ENCODE data around the gene ZNF692.
"Not testable (repeated sequence)": the region's sequence is repeated elsewhere in the genome, so short reads cannot be mapped to it uniquely, and the experiment has no call there.

Gene ZNF692

DNA sequence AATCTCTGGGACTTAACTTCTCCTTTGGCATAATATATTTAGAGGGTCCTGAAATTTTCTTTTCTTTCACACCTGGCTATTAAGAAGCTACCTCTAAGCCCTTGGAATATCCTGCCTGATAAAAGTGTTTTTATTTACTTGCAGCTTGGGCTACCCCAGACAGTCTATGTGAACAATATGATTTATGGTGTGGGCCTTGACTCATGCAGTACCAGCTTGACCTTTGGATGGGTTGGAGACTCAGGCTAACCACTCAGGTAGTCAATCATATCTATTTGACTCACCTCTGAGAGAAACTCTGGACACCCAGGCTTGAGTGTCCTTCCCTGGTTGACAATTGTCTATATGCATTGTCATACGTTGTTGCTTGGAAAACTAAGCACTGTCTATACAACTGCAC, 33.7 kb upstream of the ZNF692 start:
- Histone ChIP-seq H3K4me1 (ENCODE audit: insufficient read depth, low read length) (no peaks in the 10 kb centered on the region), H3K36me3 (ENCODE audit: insufficient read depth, low read depth, low read length) (no peaks in the 10 kb centered on the region), H3K27ac (ENCODE audit: low read length) (no peak overlapping the region), H3K4me3 (ENCODE audit: low read length) (no peak overlapping the region), H3K27me3 (ENCODE audit: insufficient read depth, low read length) (0 out of 2 replicates have a peak, but pooled peaks cover 4% of the 10 kb centered on the region), H3K9ac (ENCODE audit: low read depth, low read length) (no peak overlapping the region), H3K9me3 (ENCODE audit: insufficient read depth, low read depth, low read length) (no peaks in the 10 kb centered on the region)

DNA sequence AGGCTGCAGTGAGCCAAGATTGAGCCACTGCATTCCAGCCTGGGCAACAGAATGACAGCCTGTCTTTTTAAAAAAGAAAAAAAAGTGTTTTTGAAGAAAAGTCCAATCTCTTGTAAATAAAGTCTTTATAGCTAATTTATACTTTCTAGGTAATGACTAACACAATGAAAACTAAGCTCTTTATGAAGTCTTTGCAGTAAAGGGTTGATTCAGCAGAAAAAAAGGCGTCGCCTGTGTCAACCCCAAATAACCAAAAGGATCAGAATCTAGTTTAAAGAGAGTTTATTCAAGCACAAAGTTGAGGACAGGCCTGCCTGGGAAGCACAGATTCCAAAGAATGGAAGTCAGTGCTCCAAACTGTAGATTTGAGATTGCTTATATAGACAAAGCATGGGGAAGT, 32.9 kb upstream of the ZNF692 start:
- Histone ChIP-seq H3K27me3 (ENCODE audit: insufficient read depth, low read length) (0 out of 2 replicates have a peak, but pooled peaks cover 4% of the 10 kb centered on the region), H3K27ac (ENCODE audit: low read length) (no peak overlapping the region), H3K36me3 (ENCODE audit: insufficient read depth, low read depth, low read length) (no peaks in the 10 kb centered on the region), H3K4me1 (ENCODE audit: insufficient read depth, low read length) (no peaks in the 10 kb centered on the region; the same call in 1 of the 2 replicates), H3K9me3 (ENCODE audit: insufficient read depth, low read depth, low read length) (no peaks in the 10 kb centered on the region), H3K9ac (ENCODE audit: low read depth, low read length) (no peak overlapping the region), H3K4me3 (ENCODE audit: low read length) (no peak overlapping the region)

DNA sequence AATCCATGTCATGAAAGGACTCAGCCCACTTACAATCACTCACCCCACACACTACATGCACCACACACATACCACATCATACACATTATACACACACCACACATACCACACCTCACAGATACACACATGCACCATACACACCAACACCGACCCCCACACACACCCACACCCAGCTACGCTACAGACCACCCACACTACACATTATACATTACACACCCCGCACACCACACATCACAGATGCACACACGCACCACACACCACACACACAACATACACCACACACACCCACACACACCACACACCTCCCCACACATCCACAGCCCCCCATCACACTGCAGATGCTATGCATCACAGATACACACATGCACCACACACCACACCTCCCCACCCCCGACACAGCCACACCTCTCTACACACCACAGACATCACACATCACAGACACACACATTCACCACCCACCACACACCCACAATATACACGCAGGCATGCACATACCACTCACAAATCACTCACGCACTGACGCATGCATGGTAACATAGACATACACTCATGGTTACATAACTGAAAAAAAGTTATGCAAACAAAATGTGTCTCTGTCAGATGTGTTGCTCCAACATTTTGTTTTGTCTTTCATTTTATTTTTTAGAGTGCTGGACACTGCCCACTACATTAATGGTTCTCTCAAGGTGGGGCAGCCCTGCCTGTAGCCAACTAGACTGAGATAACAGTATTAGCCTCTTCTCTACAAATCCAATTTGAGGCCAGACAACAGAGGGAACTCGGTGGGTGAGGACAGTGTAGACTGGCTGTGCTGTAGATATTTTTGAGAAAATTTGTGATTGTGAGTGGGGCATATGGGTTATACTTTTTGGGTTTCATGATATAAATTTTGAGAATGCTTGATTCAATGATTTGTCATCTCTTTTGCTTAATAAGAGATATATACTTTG, 31.9 kb upstream of the ZNF692 start:
- H3K9me3 ChIP-seq (ENCODE audit: insufficient read depth, low read depth, low read length), result no peaks in the 10 kb centered on the region
- 0 out of 2 replicates have a peak, but pooled peaks cover 4% of the 10 kb centered on the region for H3K27me3 ChIP-seq (ENCODE audit: insufficient read depth, low read length)
- H3K36me3 ChIP-seq (ENCODE audit: insufficient read depth, low read depth, low read length), result no peaks in the 10 kb centered on the region
- H3K4me1 ChIP-seq (ENCODE audit: insufficient read depth, low read length), result peaks cover 2% of the 10 kb centered on the region; the same call in 1 of the 2 replicates
- no peak overlapping the region for H3K9ac ChIP-seq (ENCODE audit: low read depth, low read length)
- no peak overlapping the region for H3K4me3 ChIP-seq (ENCODE audit: low read length)
- H3K27ac ChIP-seq (ENCODE audit: low read length), result no peak overlapping the region

DNA sequence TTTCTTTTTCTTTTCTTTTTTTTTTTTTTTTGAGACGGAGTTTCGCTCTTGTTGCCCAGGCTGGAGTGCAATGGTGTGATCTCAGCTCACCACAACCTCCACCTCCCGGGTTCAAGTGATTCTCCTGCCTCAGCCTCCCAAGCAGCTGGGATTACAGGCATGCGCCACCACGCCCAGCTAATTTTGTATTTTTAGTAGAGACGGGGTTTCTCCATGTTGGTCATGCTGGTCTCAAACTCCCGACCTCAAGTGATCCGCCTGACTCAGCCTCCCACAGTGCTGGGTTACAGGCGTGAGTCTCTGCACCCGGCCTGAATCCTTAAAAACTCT, 31.0 kb upstream of the ZNF692 start:
- H3K9ac ChIP-seq (ENCODE audit: low read depth, low read length); H3K36me3 ChIP-seq (ENCODE audit: insufficient read depth, low read depth, low read length); H3K27ac ChIP-seq (ENCODE audit: low read length); H3K27me3 ChIP-seq (ENCODE audit: insufficient read depth, low read length); H3K4me1 ChIP-seq (ENCODE audit: insufficient read depth, low read length); H3K9me3 ChIP-seq (ENCODE audit: insufficient read depth, low read depth, low read length); H3K4me3 ChIP-seq (ENCODE audit: low read length): not testable (repeated sequence)

DNA sequence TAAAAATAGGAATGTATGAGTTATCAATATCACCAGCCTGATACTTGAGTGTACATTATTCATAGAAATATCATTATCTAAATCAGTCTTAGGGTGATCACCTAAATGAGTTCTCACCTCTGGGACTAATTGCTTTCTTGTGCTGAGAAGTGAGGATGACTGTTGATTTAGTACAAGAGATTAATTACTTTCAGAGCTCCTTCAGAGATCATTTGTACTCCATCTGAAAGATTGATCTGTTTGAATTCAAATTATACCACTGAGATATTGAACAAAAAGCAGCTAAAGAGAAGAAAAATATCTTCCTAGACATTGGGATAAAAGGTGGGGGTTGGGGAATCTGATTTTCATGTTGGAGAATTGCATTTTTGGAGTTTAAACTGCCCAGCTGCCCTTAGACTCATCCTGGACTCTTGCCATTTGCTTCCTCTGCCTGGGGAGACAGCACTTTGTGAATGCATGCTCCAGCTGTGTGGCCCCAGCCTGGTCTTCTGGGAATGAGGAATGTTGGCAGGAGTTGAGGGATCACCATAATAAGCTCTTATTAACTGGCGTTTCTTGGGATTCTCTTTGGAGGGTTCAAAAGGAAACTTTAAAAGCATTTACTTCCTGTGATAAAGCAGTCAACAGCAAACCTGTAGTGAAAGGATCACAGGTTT, 27.5 kb upstream of the ZNF692 start:
- Histone ChIP-seq H3K36me3 (ENCODE audit: insufficient read depth, low read depth, low read length) (no peaks in the 10 kb centered on the region), H3K9me3 (ENCODE audit: insufficient read depth, low read depth, low read length) (no peaks in the 10 kb centered on the region), H3K4me3 (ENCODE audit: low read length) (no peak overlapping the region), H3K4me1 (ENCODE audit: insufficient read depth, low read length) (peaks cover 8% of the 10 kb centered on the region; the same call in 1 of the 2 replicates), H3K27me3 (ENCODE audit: insufficient read depth, low read length) (no peaks in the 10 kb centered on the region), H3K27ac (ENCODE audit: low read length) (no peak overlapping the region), H3K9ac (ENCODE audit: low read depth, low read length) (peak overlapping the region; percentile 8; the same call in 1 of the 2 replicates)

DNA sequence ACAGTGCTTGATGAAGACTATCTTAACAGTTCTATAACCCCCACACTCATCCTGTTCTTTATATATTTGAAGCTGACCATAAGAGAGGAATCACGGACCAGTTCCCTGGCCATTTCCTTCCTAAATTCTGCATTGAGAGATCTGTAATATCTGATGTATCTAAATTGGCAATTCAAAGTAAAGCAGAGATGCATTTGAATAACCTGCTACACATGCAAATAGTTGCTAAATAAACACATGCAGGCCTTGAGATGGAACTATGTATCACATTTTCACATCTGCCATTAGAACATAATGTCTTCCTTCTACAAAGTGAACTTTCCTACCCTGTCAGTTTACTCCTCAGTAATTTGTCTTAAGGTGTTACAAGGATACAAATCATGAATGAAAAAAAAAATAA, 26.8 kb upstream of the ZNF692 start:
- H3K27me3 ChIP-seq (ENCODE audit: insufficient read depth, low read length), result no peaks in the 10 kb centered on the region
- no peak overlapping the region for H3K4me3 ChIP-seq (ENCODE audit: low read length)
- H3K4me1 ChIP-seq (ENCODE audit: insufficient read depth, low read length), result peaks cover 8% of the 10 kb centered on the region; the same call in 1 of the 2 replicates
- no peaks in the 10 kb centered on the region for H3K36me3 ChIP-seq (ENCODE audit: insufficient read depth, low read depth, low read length)
- no peak overlapping the region for H3K27ac ChIP-seq (ENCODE audit: low read length)
- no peak overlapping the region for H3K9ac ChIP-seq (ENCODE audit: low read depth, low read length)
- H3K9me3 ChIP-seq (ENCODE audit: insufficient read depth, low read depth, low read length), result no peaks in the 10 kb centered on the region

DNA sequence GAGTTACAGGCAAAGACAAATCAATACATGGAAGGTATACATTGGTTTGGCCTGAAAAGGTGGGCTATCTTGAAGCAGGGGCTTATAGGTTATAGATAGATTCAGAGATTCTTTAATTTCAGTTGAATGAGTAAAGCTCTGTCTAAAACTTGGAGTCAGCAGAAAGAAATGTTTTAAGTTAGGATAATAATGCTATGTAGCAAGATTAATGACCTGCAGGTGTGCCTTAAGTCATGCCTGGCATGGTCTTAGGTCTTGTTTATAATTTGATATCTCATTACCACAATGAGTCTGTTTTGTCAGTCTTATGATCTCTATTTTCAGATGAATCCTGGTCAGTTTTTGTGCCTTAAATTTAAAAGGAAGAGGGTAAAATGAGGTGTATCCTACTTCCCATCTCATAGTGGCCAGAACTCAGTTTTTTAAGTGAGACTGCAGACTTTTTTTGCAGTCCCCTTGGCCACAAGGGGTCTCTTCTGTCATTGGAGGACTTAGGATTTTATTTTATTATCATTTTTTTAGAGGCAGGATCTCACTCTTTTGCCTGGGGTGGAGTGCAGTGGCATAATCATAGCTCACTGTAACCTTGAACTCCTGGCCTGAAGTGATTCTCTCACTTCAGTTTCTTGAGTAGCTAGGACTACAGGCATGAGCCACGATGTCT, 25.9 kb upstream of the ZNF692 start:
- H3K4me1 ChIP-seq (ENCODE audit: insufficient read depth, low read length), result peaks cover 8% of the 10 kb centered on the region; the same call in 1 of the 2 replicates
- no peak overlapping the region for H3K27ac ChIP-seq (ENCODE audit: low read length)
- no peaks in the 10 kb centered on the region for H3K9me3 ChIP-seq (ENCODE audit: insufficient read depth, low read depth, low read length)
- no peaks in the 10 kb centered on the region for H3K27me3 ChIP-seq (ENCODE audit: insufficient read depth, low read length)
- H3K9ac ChIP-seq (ENCODE audit: low read depth, low read length), result no peak overlapping the region
- H3K36me3 ChIP-seq (ENCODE audit: insufficient read depth, low read depth, low read length), result no peaks in the 10 kb centered on the region
- H3K4me3 ChIP-seq (ENCODE audit: low read length), result no peak overlapping the region

DNA sequence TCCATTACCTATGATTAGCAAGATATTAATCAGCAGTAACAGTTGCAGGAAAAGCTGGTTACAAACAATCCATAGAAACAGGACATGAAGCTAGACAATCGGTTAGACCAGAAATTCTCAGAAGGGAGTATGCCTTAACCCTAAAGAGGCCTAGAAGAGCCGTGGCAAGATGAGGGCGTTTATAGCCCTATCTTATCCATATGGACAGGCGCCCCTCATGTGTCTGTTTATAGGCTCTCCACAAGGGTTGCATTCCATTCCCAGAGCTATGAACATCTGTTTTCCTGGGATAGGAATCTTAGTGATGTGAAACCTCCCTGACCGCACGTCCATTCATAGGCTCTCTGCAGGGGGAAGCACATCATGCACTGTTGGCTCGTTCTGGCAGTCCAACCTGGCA, 23.5 kb upstream of the ZNF692 start:
- H3K9ac ChIP-seq (ENCODE audit: low read depth, low read length); H3K27me3 ChIP-seq (ENCODE audit: insufficient read depth, low read length): not testable (repeated sequence)

DNA sequence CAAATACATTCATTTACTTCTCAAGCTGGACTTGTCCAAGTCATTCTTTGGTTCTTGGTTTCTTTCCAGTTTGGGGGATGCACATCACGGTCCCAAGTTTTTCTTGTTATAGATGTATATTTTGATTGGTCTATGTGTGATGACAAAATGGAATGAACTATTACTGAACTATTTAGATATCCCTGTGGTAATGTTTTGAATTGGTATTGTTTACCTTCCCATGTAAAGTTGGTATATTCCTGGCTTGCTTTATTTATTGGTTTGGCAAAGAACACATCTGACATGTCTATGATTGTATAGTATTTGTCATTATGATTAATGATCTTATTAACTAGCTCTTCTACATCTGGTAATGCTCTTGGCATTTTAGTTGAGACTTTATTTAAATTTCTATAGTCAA, 22.4 kb upstream of the ZNF692 start:
- Histone ChIP-seq H3K4me3 (ENCODE audit: low read length) (no peak overlapping the region), H3K9me3 (ENCODE audit: insufficient read depth, low read depth, low read length) (no peaks in the 10 kb centered on the region), H3K36me3 (ENCODE audit: insufficient read depth, low read depth, low read length) (no peaks in the 10 kb centered on the region), H3K9ac (ENCODE audit: low read depth, low read length) (no peak overlapping the region), H3K27ac (ENCODE audit: low read length) (no peak overlapping the region), H3K27me3 (ENCODE audit: insufficient read depth, low read length) (no peaks in the 10 kb centered on the region), H3K4me1 (ENCODE audit: insufficient read depth, low read length) (peaks cover 6% of the 10 kb centered on the region; the same call in 1 of the 2 replicates)

More for the DNA sequence above, 23.5 kb upstream of the ZNF692 start:
- not testable (repeated sequence) for H3K4me3 ChIP-seq (ENCODE audit: low read length); H3K27ac ChIP-seq (ENCODE audit: low read length); H3K36me3 ChIP-seq (ENCODE audit: insufficient read depth, low read depth, low read length); H3K9me3 ChIP-seq (ENCODE audit: insufficient read depth, low read depth, low read length); H3K4me1 ChIP-seq (ENCODE audit: insufficient read depth, low read length)

DNA sequence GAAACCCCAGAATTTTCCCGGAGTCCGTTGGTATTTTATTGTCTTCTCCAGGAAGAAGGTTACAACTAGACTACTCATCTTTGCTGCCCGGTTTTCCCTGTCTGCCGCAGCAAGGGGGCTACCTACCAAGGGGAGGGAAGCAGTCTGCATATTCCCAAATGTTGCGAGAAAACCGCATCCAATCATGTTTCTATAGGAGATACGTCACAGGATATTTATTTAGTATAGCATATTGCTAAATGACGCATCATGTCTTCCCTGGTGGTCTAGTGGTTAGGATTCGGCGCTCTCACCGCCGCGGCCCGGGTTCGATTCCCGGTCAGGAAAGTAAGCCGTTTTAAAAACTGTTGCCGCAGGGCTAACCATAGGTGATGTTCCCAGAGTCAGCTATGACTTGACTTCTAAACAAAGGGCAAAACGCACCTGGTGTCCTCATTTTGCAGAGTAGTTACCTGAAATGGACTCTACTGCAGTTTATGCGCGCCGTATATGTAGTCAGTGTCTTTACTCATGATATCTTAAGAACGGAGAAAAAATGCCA, 15.2 kb upstream of the ZNF692 start:
- Histone ChIP-seq H3K9ac (ENCODE audit: low read depth, low read length) (peak overlapping the region; percentile 66; the same call in 1 of the 2 replicates), H3K27me3 (ENCODE audit: insufficient read depth, low read length) (no peaks in the 10 kb centered on the region), H3K9me3 (ENCODE audit: insufficient read depth, low read depth, low read length) (no peaks in the 10 kb centered on the region), H3K36me3 (ENCODE audit: insufficient read depth, low read depth, low read length) (no peaks in the 10 kb centered on the region), H3K4me3 (ENCODE audit: low read length) (peak overlapping the region; percentile 99), H3K4me1 (ENCODE audit: insufficient read depth, low read length) (no peaks in the 10 kb centered on the region), H3K27ac (ENCODE audit: low read length) (no peak overlapping the region)

DNA sequence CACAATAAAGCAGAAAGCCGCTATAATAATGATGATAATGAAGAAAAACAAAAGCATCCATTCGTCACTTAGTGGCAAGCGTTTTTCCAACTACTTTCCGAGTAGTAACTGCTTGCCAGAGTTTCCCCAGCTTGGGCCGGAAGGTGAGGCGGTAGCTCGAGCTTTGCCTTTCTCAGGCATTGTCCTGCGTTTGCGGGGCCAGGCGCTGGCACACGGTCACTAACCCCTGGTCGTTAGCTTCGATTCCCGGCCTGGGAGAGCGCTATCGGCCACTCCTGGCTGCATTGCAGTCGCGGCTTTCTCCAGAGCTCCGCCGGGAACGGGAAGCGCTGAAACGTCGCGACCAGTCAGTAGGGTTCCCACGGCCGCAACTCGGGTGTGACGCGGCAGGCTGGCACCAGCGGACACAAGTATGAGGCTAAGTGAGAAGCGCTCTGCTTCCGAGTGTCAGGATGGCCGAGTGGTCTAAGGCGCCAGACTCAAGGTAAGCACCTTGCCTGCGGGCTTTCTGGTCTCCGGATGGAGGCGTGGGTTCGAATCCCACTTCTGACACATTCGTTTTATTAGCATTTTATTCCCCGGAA, 14.6 kb upstream of the ZNF692 start:
- no peaks in the 10 kb centered on the region for H3K27me3 ChIP-seq (ENCODE audit: insufficient read depth, low read length)
- H3K36me3 ChIP-seq (ENCODE audit: insufficient read depth, low read depth, low read length), result no peaks in the 10 kb centered on the region
- no peaks in the 10 kb centered on the region for H3K9me3 ChIP-seq (ENCODE audit: insufficient read depth, low read depth, low read length)
- H3K27ac ChIP-seq (ENCODE audit: low read length), result no peak overlapping the region
- H3K9ac ChIP-seq (ENCODE audit: low read depth, low read length), result peak overlapping the region; percentile 87
- peak overlapping the region; percentile 99 for H3K4me3 ChIP-seq (ENCODE audit: low read length)
- H3K4me1 ChIP-seq (ENCODE audit: insufficient read depth, low read length), result no peaks in the 10 kb centered on the region

All from iPS-20b (cell line).